Measurements from ENCODE around the gene DPT. TPM values are rescaled to one million over a fixed set of nuclear protein-coding genes. Genes with fewer than 3 reads are reported as not detected.

DPT gene
- total RNA-seq, 1 experiment from 2014 or later = not detected

DNA sequence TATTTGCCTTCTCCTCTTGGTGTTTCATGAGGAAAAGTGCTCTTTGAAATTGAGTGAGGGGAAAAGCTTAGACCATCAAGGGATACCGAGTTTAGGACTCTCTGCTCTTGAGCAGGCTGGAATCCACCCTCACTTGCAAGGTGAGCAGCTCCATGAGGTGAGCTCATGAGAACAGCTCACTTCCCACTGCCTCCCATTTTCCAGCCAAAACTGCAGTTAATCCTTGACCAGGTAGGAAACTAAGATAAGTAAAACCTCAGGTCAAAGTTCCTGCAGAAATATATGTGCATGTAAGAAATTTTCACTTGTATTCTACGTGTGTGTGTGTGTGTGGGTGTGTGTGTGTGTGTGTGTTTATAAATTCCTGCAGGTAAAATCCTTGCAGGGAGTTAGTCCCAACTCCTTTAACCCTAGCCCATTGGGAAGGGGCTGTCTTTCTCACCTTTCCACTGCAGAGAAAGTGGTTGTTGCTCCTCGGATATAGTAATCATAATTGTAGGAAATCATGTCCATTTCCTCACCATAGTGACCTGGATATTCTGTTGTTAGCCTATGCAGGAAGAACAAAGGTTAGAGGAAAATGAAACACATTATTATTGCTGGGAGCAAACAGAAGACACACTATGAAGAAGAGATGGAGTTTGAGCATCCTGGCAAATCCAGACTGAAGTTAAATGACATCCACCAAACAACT lies 28.3 kb downstream of the DPT start (continued):
- TF ChIP-seq, protein P1, sequence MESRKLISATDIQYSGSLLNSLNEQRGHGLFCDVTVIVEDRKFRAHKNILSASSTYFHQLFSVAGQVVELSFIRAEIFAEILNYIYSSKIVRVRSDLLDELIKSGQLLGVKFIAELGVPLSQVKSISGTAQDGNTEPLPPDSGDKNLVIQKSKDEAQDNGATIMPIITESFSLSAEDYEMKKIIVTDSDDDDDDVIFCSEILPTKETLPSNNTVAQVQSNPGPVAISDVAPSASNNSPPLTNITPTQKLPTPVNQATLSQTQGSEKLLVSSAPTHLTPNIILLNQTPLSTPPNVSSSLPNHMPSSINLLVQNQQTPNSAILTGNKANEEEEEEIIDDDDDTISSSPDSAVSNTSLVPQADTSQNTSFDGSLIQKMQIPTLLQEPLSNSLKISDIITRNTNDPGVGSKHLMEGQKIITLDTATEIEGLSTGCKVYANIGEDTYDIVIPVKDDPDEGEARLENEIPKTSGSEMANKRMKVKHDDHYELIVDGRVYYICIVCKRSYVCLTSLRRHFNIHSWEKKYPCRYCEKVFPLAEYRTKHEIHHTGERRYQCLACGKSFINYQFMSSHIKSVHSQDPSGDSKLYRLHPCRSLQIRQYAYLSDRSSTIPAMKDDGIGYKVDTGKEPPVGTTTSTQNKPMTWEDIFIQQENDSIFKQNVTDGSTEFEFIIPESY (IDR thresholded peaks at IDR 0.05; ENCODE audit: extremely low read depth, insufficient replicate concordance, low read length) = no peak

DNA sequence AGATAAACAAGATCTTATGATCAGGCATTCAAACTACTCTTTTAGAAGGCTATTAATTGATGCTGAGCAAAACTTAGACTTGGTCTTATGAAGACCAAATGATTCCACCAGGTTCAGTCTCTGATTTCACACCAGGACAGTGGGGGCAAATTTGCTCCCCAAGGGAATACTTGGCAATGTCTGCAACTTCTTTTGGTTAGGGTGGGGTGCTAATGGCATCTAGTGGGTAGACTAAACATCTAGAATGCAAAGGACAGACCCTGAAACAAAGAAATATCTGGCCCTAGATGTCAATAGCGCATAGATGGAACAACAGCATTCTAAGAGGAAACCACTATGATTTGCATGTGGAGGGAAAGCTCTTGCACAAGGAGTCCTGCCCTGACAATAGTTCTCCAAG lies 30.6 kb downstream of the DPT start:
- H3K79me2 ChIP-seq (ENCODE audit: insufficient read depth, low read length) = no peaks in the 10 kb centered on the region
- no peaks in the 10 kb centered on the region for H3K27me3 ChIP-seq (ENCODE audit: insufficient read depth, low read length)
- H3K4me3 ChIP-seq (replicated peaks in 1 of 2; ENCODE audit: low read depth in 1 of 2, low read length in 2 of 2) = no peak overlapping the region
- ATAC-seq (no peak), DNase-seq (ENCODE audit: low read depth, low spot score) (no peak)
- H3K9me2 ChIP-seq (ENCODE audit: insufficient read depth) = no peaks in the 10 kb centered on the region
- H3K4me1 ChIP-seq (ENCODE audit: control insufficient read depth in 1 of 2, insufficient read depth in 2 of 2, low read length in 2 of 2) = no peaks in the 10 kb centered on the region
- H3K36me3 ChIP-seq (ENCODE audit: control insufficient read depth in 1 of 2, insufficient read depth in 2 of 2, low read length in 2 of 2) = no peaks in the 10 kb centered on the region
- intact Hi-C loops (cut with micrococcal nuclease) = no loop called here
- no peaks in the 10 kb centered on the region for H3K9me3 ChIP-seq (ENCODE audit: control insufficient read depth in 1 of 2, insufficient read depth in 1 of 2, low read depth in 1 of 2, low read length in 2 of 2)
- ChIA-PET RAD21 (ENCODE audit: low non-redundant PET in 1 of 2, low total read pairs in 2 of 2, uncharacterized antibody in 2 of 2, unreplicated experiment in 2 of 2) (no interaction called here), POLR2A (no interaction called here), CTCF (no interaction called here)
- no peak overlapping the region for H2AFZ ChIP-seq (ENCODE audit: low read depth, low read length, poor library complexity, severe bottlenecking)
- no peak overlapping the region for H3K9ac ChIP-seq (ENCODE audit: low read length)
- no peaks in the 10 kb centered on the region for H4K20me1 ChIP-seq (ENCODE audit: insufficient read depth)
- no peak overlapping the region for H3K27ac ChIP-seq (ENCODE audit: low read depth, low read length)
- BruUV-seq (replicated peaks) = no TSS peak
- TF ChIP-seq, protein P2, sequence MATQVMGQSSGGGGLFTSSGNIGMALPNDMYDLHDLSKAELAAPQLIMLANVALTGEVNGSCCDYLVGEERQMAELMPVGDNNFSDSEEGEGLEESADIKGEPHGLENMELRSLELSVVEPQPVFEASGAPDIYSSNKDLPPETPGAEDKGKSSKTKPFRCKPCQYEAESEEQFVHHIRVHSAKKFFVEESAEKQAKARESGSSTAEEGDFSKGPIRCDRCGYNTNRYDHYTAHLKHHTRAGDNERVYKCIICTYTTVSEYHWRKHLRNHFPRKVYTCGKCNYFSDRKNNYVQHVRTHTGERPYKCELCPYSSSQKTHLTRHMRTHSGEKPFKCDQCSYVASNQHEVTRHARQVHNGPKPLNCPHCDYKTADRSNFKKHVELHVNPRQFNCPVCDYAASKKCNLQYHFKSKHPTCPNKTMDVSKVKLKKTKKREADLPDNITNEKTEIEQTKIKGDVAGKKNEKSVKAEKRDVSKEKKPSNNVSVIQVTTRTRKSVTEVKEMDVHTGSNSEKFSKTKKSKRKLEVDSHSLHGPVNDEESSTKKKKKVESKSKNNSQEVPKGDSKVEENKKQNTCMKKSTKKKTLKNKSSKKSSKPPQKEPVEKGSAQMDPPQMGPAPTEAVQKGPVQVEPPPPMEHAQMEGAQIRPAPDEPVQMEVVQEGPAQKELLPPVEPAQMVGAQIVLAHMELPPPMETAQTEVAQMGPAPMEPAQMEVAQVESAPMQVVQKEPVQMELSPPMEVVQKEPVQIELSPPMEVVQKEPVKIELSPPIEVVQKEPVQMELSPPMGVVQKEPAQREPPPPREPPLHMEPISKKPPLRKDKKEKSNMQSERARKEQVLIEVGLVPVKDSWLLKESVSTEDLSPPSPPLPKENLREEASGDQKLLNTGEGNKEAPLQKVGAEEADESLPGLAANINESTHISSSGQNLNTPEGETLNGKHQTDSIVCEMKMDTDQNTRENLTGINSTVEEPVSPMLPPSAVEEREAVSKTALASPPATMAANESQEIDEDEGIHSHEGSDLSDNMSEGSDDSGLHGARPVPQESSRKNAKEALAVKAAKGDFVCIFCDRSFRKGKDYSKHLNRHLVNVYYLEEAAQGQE (IDR thresholded peaks at IDR 0.05; ENCODE audit: low read depth) = no peak
- TF ChIP-seq SIN3A (IDR thresholded peaks at IDR 0.05; ENCODE audit: low read depth) = no peak
- TF ChIP-seq JUND (IDR thresholded peaks at IDR 0.05) = no peak
- no peak for TF ChIP-seq CBX3 (IDR thresholded peaks at IDR 0.05; ENCODE audit: low read depth)
- no peak for TF ChIP-seq YY1 (IDR thresholded peaks at IDR 0.05; ENCODE audit: extremely low read depth, insufficient replicate concordance, low read depth, low read length)
- TF ChIP-seq SRF (IDR thresholded peaks at IDR 0.05; ENCODE audit: low read depth) = no peak
- H3K4me2 ChIP-seq (ENCODE audit: low read length) = no peak overlapping the region

Measured in HCT116 (cell line).